GM12892 (cell line): Measurements from ENCODE around the gene MYO7A.

Experiments
- POLR2A ChIP-seq: IDR thresholded peaks from 2 replicates; pipeline ENCODE4 v1.6.1; 2011; ENCODE audit warnings: low read depth, low read length, control low read depth
- POLR2AphosphoS5 ChIP-seq: IDR thresholded peaks from 2 replicates; pipeline ENCODE4 v1.6.1; 2011; ENCODE audit warnings: low read depth, low read length, control low read depth

GRCh38 chr11:77112641-77113381 is 15.2 kb upstream of the MYO7A start:
- no peak for TF ChIP-seq POLR2A
- no peak for TF ChIP-seq POLR2AphosphoS5
